Measurements from ENCODE around the gene SYNE2. TPM values are rescaled to one million over a fixed set of nuclear protein-coding genes. Genes with fewer than 3 reads are reported as not detected.

The SYNE2 gene
- total RNA-seq, 1 donor from 2014 or later = 145 TPM

DNA sequence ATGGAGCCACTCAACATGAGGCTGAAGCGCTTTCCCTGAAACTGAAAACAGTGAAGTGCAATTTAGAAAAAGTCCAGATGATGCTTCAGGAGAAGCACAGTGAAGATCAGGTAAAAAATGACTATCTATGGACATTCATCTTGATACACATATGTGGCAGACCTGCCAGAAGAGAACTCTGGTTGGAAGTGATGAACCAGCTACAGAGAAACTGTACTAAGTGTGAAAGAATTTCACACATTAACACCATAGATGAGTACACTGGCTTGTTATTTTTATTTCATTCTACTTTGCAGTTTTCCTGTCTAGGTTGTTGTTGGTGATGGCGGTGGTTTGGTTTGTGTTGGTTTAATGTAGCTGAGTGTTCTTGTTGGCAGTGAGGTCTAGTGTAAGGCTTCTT is 266.7 kb downstream of the SYNE2 start:
- intact Hi-C loops (cut with DNase I) = no loop called here
- Histone ChIP-seq H3K9me3 (no peaks in the 10 kb centered on the region), H3K4me3 (no peak overlapping the region), H3K4me1 (no peaks in the 10 kb centered on the region), H3K27ac (no peak overlapping the region), H3K36me3 (peaks cover 0 to 39% of the 10 kb centered on the region in 2 donors), H3K27me3 (no peaks in the 10 kb centered on the region)
- DNase-seq (ENCODE audit: extremely low spot score in 2 of 2) = no peak
- TF ChIP-seq POLR2A (IDR thresholded peaks at IDR 0.05) = no peak
- TF ChIP-seq, protein P1, sequence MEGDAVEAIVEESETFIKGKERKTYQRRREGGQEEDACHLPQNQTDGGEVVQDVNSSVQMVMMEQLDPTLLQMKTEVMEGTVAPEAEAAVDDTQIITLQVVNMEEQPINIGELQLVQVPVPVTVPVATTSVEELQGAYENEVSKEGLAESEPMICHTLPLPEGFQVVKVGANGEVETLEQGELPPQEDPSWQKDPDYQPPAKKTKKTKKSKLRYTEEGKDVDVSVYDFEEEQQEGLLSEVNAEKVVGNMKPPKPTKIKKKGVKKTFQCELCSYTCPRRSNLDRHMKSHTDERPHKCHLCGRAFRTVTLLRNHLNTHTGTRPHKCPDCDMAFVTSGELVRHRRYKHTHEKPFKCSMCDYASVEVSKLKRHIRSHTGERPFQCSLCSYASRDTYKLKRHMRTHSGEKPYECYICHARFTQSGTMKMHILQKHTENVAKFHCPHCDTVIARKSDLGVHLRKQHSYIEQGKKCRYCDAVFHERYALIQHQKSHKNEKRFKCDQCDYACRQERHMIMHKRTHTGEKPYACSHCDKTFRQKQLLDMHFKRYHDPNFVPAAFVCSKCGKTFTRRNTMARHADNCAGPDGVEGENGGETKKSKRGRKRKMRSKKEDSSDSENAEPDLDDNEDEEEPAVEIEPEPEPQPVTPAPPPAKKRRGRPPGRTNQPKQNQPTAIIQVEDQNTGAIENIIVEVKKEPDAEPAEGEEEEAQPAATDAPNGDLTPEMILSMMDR (IDR thresholded peaks at IDR 0.05) = no peak
- TF ChIP-seq POLR2AphosphoS5 (IDR thresholded peaks at IDR 0.05; ENCODE audit: insufficient read depth in 1 of 2, low read depth in 1 of 2) = no peak

DNA sequence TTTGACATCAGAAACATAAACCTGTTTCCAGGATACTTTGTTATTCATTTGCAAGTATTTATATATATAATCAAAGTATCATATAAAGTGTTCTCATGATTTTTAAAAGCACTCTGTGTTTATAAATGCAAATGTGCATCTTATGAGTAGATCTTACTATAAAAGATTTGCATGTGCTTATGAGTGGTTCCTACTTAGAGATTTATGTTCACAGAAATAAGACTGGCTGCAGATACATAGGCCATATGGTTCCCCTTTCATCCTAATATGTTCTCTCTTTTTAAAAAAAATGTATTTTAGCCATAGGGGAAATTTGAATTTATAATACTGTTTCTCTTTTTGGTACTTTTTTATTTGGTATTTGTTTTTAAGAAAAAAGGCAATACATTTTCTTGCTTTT is 267.2 kb downstream of the SYNE2 start:
- no peak overlapping the region for H3K27ac ChIP-seq
- no peaks in the 10 kb centered on the region for H3K27me3 ChIP-seq
- H3K36me3 ChIP-seq = peaks cover 0 to 40% of the 10 kb centered on the region in 2 donors
- DNase-seq (ENCODE audit: extremely low spot score in 2 of 2) = no peak
- TF ChIP-seq POLR2AphosphoS5 (IDR thresholded peaks at IDR 0.05; ENCODE audit: insufficient read depth in 1 of 2, low read depth in 1 of 2) (no peak), POLR2A (IDR thresholded peaks at IDR 0.05) (no peak)
- TF ChIP-seq, protein P1 (IDR thresholded peaks at IDR 0.05) = no peak
- intact Hi-C loops (cut with DNase I) = no loop called here
- no peak overlapping the region for H3K4me3 ChIP-seq
- H3K4me1 ChIP-seq = no peaks in the 10 kb centered on the region
- H3K9me3 ChIP-seq = no peaks in the 10 kb centered on the region

DNA sequence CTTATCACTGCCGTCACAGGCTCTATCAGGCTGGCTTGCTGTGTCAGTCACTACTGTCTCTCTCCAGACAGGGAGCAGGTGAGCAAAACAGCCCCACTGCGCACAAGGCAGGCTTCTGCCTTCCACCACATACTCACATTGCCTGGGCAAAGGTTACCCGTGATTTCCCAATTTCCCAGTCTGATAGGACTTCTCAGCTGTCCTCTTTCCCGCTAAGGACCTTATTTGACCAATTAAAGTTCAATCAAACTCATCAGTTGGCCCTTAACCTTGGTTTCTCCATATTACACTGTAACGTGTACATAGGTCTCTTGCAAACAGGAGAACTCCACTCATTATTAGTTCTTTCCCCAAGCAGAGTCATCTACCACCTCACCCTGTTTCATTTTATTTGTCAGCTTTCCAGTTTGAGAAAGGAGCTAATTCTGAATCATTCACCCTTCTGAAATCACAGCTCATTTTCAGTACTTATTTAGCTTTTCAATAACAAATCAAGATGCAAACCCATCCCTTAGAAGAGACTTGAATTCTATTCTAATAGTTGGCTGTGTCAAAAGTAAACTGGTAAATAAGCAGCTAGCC is 270.5 kb downstream of the SYNE2 start:
- Histone ChIP-seq H3K4me3 (no peak overlapping the region), H3K27me3 (no peaks in the 10 kb centered on the region), H3K36me3 (peaks cover 0 to 64% of the 10 kb centered on the region in 2 donors), H3K27ac (no peak overlapping the region), H3K9me3 (no peaks in the 10 kb centered on the region), H3K4me1 (no peaks in the 10 kb centered on the region)
- no peak for DNase-seq (ENCODE audit: extremely low spot score in 2 of 2)
- no peak for TF ChIP-seq POLR2AphosphoS5 (IDR thresholded peaks at IDR 0.05; ENCODE audit: insufficient read depth in 1 of 2, low read depth in 1 of 2)
- no peak for TF ChIP-seq POLR2A (IDR thresholded peaks at IDR 0.05)
- TF ChIP-seq, protein P1 (IDR thresholded peaks at IDR 0.05) = no peak
- intact Hi-C loops (cut with DNase I) = no loop called here

DNA sequence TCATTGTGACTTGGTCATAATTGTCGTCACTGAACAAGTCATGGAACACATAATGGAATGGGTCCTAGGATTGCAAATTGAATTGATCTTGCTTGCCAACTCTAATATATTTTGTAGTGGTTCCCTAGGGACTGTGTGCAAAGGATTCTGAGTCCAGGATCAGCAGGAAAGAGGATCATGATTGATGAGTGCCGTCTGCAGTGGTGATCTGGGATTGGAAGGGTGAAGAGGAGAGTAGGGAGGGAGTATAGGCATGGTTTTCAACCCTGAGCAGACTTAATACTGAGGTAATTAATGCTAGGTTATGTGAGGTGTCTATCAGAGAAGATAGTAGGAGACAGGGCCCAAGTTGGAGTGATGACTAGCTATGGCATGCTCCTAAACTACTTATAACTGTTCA is 272.5 kb downstream of the SYNE2 start:
- H3K4me1 ChIP-seq = no peaks in the 10 kb centered on the region
- H3K27me3 ChIP-seq = no peaks in the 10 kb centered on the region
- H3K36me3 ChIP-seq = peaks cover 0 to 68% of the 10 kb centered on the region in 2 donors
- intact Hi-C loops (cut with DNase I) = no loop called here
- H3K27ac ChIP-seq = no peak overlapping the region
- H3K9me3 ChIP-seq = no peaks in the 10 kb centered on the region
- H3K4me3 ChIP-seq = no peak overlapping the region
- DNase-seq (ENCODE audit: extremely low spot score in 2 of 2) = no peak
- TF ChIP-seq POLR2AphosphoS5 (IDR thresholded peaks at IDR 0.05; ENCODE audit: insufficient read depth in 1 of 2, low read depth in 1 of 2) (no peak), POLR2A (IDR thresholded peaks at IDR 0.05) (no peak)
- TF ChIP-seq, protein P1 (IDR thresholded peaks at IDR 0.05) = no peak

DNA sequence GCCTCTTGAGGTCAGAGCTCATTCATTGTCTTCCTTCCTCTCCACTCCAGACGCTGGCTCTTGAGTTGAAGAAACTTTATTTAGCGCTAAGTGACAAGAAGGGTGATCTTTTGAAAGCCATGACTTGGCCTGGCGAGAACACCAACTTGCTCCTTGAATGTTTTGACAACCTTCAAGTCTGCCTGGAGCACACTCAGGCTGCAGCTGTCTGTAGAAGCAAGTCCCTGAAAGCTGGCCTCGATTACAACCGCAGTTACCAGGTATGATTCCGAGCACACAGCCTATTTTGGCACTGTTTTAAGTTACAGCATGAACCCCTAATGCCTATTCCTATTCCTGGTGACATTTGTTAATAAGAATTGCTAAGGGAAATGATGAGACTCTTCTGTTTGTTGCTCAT is 273.7 kb downstream of the SYNE2 start:
- Histone ChIP-seq H3K9me3 (no peaks in the 10 kb centered on the region), H3K36me3 (peaks cover 0 to 66% of the 10 kb centered on the region in 2 donors)

More for the DNA sequence above, 273.7 kb downstream of the SYNE2 start:
- Histone ChIP-seq H3K4me3 (no peak overlapping the region), H3K27ac (no peak overlapping the region), H3K27me3 (no peaks in the 10 kb centered on the region), H3K4me1 (no peaks in the 10 kb centered on the region)
- DNase-seq (ENCODE audit: extremely low spot score in 2 of 2) = no peak
- no peak for TF ChIP-seq POLR2A (IDR thresholded peaks at IDR 0.05)
- TF ChIP-seq, protein P1 (IDR thresholded peaks at IDR 0.05) = no peak
- TF ChIP-seq POLR2AphosphoS5 (IDR thresholded peaks at IDR 0.05; ENCODE audit: insufficient read depth in 1 of 2, low read depth in 1 of 2) = no peak
- intact Hi-C loops (cut with DNase I) = no loop called here

Measured in vagina (tissue), 2 donors.